Brain pericyte (primary cell): ENCODE results near the gene PSMA6.

Source experiments
- DNase-seq: peaks from one replicate; pipeline ENCODE4 v3.0.0-alpha.2; 2012; ENCODE audit warnings: low read depth, low spot score

The PSMA6 gene

DNA sequence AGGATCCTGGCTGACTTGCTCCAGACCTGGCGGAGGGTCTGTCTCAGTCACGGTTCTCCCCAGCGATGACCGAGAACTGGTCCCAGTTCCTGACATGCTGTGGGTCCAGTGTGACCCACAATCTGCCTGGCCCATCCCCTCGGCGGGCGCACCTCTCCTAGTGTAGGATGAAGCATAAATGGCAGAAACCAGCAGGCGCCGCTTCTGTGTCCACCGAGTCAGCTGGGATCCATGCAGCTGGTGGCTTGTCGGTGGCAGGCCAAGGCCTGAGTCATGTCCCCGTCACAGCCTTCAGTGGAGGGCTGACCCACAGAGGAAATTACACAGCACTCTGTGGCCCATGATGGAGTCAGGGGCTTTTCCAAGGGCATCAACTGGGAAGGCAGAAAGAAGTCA, 73.9 kb downstream of the PSMA6 start:
- no peak for DNase-seq

DNA sequence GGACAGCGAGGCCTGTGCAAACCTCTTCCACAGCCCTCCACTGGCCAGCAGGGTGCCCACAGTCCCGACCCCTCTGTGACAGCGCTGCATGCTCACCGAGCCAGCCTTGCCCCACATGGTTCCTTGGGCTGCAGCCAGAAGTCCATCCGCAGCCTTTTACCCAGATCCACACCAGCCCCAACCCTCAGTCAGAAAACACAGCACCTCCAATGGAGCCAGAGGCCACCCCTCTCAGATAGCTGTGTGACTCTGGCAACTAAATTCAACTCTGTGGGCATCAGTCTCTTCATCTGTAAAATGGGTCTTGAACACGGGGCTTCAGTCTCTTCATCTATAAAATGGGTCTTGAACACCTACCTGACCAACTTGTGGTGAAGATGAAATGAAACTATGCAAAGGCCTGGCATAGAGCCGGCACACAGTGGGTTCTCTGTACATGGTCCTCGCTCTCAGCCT, 74.4 kb downstream of the PSMA6 start:
- DNase-seq: no peak

DNA sequence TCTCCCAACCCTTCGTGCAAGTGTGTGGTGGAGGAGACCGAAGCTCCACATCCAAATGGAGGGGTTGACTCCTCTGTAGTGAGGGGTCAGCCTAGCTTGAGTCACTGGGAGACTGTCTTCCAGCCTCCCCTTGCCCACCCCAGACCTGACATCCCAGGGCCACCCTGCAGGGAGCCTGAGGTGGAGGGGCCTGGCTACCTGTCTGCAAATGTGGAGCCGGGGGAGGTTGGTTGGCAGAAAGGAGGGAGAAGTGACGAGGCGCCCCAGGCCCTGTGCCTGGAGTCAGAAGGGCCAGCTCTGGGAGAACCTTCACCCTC, 74.8 kb downstream of the PSMA6 start:
- no peak for DNase-seq
